H9 (cell line): ENCODE measurements around the gene TXLNB. TPM values are rescaled to one million over a fixed set of nuclear protein-coding genes. Genes with fewer than 3 reads are reported as not detected.
A peak's percentile ranks its signal among the peaks of the same experiment; 100 is the strongest.

Source experiments
- DNase-seq: peaks from one replicate; pipeline ENCODE4 v3.0.0-alpha.2; 2017
- H2AFZ ChIP-seq: one replicate; pipeline ENCODE4 v1.6.1; 2013; ENCODE audit warnings: mild to moderate bottlenecking, low read length, control low read depth, moderate library complexity
- H2AK5ac ChIP-seq: 2 replicates; pipeline ENCODE4 v1.6.1; 2013; ENCODE audit warnings: low read length, control low read depth, mixed read lengths; ENCODE audit not compliant: insufficient read length
- H2BK120ac ChIP-seq: one replicate; pipeline ENCODE4 v1.6.1; 2013; ENCODE audit warnings: low read depth, mild to moderate bottlenecking, low read length, control low read depth, inconsistent platforms; ENCODE audit not compliant: poor library complexity, severe bottlenecking
- H2BK12ac ChIP-seq: 2 replicates; pipeline ENCODE4 v1.6.1; 2013; ENCODE audit warnings: low read length, control low read depth, mixed read lengths, low read depth; ENCODE audit not compliant: insufficient read length
- H2BK15ac ChIP-seq: 2 replicates; pipeline ENCODE4 v1.6.1; 2013; ENCODE audit warnings: low read depth, low read length, control low read depth
- H2BK20ac ChIP-seq: one replicate; pipeline ENCODE4 v1.6.1; 2013; ENCODE audit warnings: low read depth, mild to moderate bottlenecking, low read length, control low read depth, inconsistent platforms; ENCODE audit not compliant: poor library complexity, severe bottlenecking
- H2BK5ac ChIP-seq: 2 replicates; pipeline ENCODE4 v1.6.1; 2013; ENCODE audit warnings: low read length, control low read depth, mixed read lengths; ENCODE audit not compliant: insufficient read length
- H3K14ac ChIP-seq: 2 replicates; pipeline ENCODE4 v1.6.1; 2013; ENCODE audit warnings: low read length, control low read depth; ENCODE audit not compliant: insufficient read depth
- H3K18ac ChIP-seq: 2 replicates; pipeline ENCODE4 v1.6.1; 2013; ENCODE audit warnings: low read depth, mild to moderate bottlenecking, mixed read lengths, low read length, control low read depth; ENCODE audit not compliant: insufficient read length
- H3K23ac ChIP-seq: 2 replicates; pipeline ENCODE4 v1.6.1; 2013; ENCODE audit warnings: low read length, control low read depth, mixed read lengths, low read depth; ENCODE audit not compliant: insufficient read length
- H3K23me2 ChIP-seq: 2 replicates; pipeline ENCODE4 v1.6.1; 2013; ENCODE audit warnings: low read depth, mild to moderate bottlenecking, mixed read lengths, low read length, control low read depth; ENCODE audit not compliant: insufficient read length, poor library complexity, severe bottlenecking
- H3K27ac ChIP-seq: 2 replicates; pipeline ENCODE4 v1.5.1; 2013; ENCODE audit warnings: low read length, control low read depth, mixed read lengths, low read depth; ENCODE audit not compliant: insufficient read length
- H3K27me3 ChIP-seq: 2 replicates; pipeline ENCODE4 v1.6.1; 2013; ENCODE audit warnings: low read length, control low read depth, inconsistent platforms; ENCODE audit not compliant: insufficient read depth
- H3K4ac ChIP-seq: 2 replicates; pipeline ENCODE4 v1.6.1; 2013; ENCODE audit warnings: low read depth, mild to moderate bottlenecking, control low read depth, inconsistent platforms, low read length, moderate library complexity
- H3K4me1 ChIP-seq: 2 replicates; pipeline ENCODE4 v1.6.1; 2013; ENCODE audit warnings: low read length, control low read depth, inconsistent platforms; ENCODE audit not compliant: insufficient read depth
- H3K4me2 ChIP-seq: 2 replicates; pipeline ENCODE4 v1.6.1; 2013; ENCODE audit warnings: low read length, control low read depth, mixed read lengths; ENCODE audit not compliant: insufficient read length, insufficient read depth
- H3K56ac ChIP-seq: 2 replicates; pipeline ENCODE4 v1.6.1; 2013; ENCODE audit warnings: low read depth, mild to moderate bottlenecking, mixed read lengths, low read length, control low read depth; ENCODE audit not compliant: insufficient read length
- H3K79me1 ChIP-seq: 2 replicates; pipeline ENCODE4 v1.6.1; 2013; ENCODE audit warnings: low read depth, mild to moderate bottlenecking, moderate library complexity, low read length, control low read depth, inconsistent platforms; ENCODE audit not compliant: insufficient read depth, poor library complexity, severe bottlenecking
- H3K79me2 ChIP-seq: 2 replicates; pipeline ENCODE4 v1.6.1; 2013; ENCODE audit warnings: low read length, control low read depth, inconsistent platforms; ENCODE audit not compliant: insufficient read depth
- H3K9ac ChIP-seq: 2 replicates; pipeline ENCODE4 v1.6.1; 2013; ENCODE audit warnings: low read length, control low read depth, mixed read lengths; ENCODE audit not compliant: insufficient read length; ENCODE audit errors: extremely low read depth
- H3K9me3 ChIP-seq: one replicate; pipeline ENCODE4 v1.6.1; 2013; ENCODE audit warnings: low read depth, low read length, inconsistent platforms; ENCODE audit not compliant: control insufficient read depth
- H3T11ph ChIP-seq: one replicate; pipeline ENCODE4 v1.6.1; 2013; ENCODE audit warnings: mild to moderate bottlenecking, low read length, control low read depth, inconsistent platforms
- H4K20me1 ChIP-seq: one replicate; pipeline ENCODE4 v1.6.1; 2013; ENCODE audit not compliant: control insufficient read depth, insufficient read length, insufficient read depth
- H4K5ac ChIP-seq: 2 replicates; pipeline ENCODE4 v1.6.1; 2013; ENCODE audit warnings: low read depth, mild to moderate bottlenecking, mixed read lengths, low read length, control low read depth; ENCODE audit not compliant: insufficient read length
- H4K8ac ChIP-seq: replicated peaks from 2 replicates; pipeline ENCODE4 v1.6.1; 2013; ENCODE audit warnings: low read length, control low read depth, mixed read lengths, low read depth; ENCODE audit not compliant: insufficient read length
- H4K91ac ChIP-seq: 2 replicates; pipeline ENCODE4 v1.6.1; 2013; ENCODE audit warnings: low read depth, mild to moderate bottlenecking, moderate library complexity, mixed read lengths, low read length, control low read depth; ENCODE audit not compliant: insufficient read length
- H3K27ac Mint-ChIP-seq, 3 experiments: 2 replicates in 2 of 3; 3 replicates in 1 of 3; pipeline ENCODE4 v1.8.0; 2020 to 2021; ENCODE audit warnings: mixed read lengths in 3 of 3, mild to moderate bottlenecking in 1 of 3, moderate library complexity in 1 of 3
- H3K27me3 Mint-ChIP-seq: 2 replicates; pipeline ENCODE4 v1.8.0; 2021; ENCODE audit warnings: low read depth, mild to moderate bottlenecking, moderate library complexity, mixed read lengths
- H3K36me3 Mint-ChIP-seq, 3 experiments: 2 replicates in 2 of 3; 3 replicates in 1 of 3; pipeline ENCODE4 v1.8.0; 2020 to 2021; ENCODE audit warnings: low read depth in 3 of 3, mixed read lengths in 3 of 3; ENCODE audit not compliant: insufficient read depth in 1 of 3
- H3K4me1 Mint-ChIP-seq, 2 experiments: 2 replicates each; pipeline ENCODE4 v1.8.0; 2020; ENCODE audit warnings: mixed read lengths in 2 of 2
- H3K4me3 Mint-ChIP-seq, 2 experiments: 2 replicates in 1 of 2; 3 replicates in 1 of 2; pipeline ENCODE4 v1.8.0; 2020 to 2021; ENCODE audit warnings: mild to moderate bottlenecking in 2 of 2, mixed read lengths in 2 of 2, moderate library complexity in 1 of 2
- H3K9me3 Mint-ChIP-seq, 2 experiments: 2 replicates in 1 of 2; 3 replicates in 1 of 2; pipeline ENCODE4 v1.8.0; 2020; ENCODE audit warnings: mild to moderate bottlenecking in 2 of 2, mixed read lengths in 2 of 2, moderate library complexity in 1 of 2
- CTCF ChIP-seq: fragments of 200-600 bp; sonication (generic); conservative IDR thresholded peaks from 3 replicates; pipeline ENCODE4 v1.8.0; 2021; ENCODE audit warnings: antibody characterized with exemption, mild to moderate bottlenecking
- WGBS: extraction: QIAGEN DNeasy Blood & Tissue Kit; methylation state at CpG from one replicate; pipeline ENCODE4 v1.1.7; 2013; ENCODE audit warnings: missing lambda C conversion rate, low lambda C conversion rate, mixed read lengths; ENCODE audit not compliant: insufficient read length; ENCODE audit errors: extremely low coverage; 5-methylcytosine and 5-hydroxymethylcytosine counted together
- total RNA-seq: library from RNA; stranded (reverse); gene quantifications from 2 replicates; pipeline ENCODE4 v1.2.1, GENCODE V29; 2021

TXLNB gene
- total RNA-seq, 1 experiment from 2014 or later = 0.04 TPM

GRCh38 chr6:139311831-139312230, 20.0 kb upstream of the TXLNB start:
- no peak for DNase-seq
- no peaks in the 10 kb centered on the region for H3K79me2 ChIP-seq
- H2BK120ac ChIP-seq = peak overlapping the region; percentile 80
- H3K23ac ChIP-seq = no peak overlapping the region
- no peak for TF ChIP-seq CTCF
- H3K27me3 ChIP-seq = no peaks in the 10 kb centered on the region
- Mint-ChIP-seq H3K36me3 (peaks cover 0 to 3% (median 0%) of the 10 kb centered on the region in 3 experiments; a peak in 1 of 7 replicates), H3K27me3 (no peaks in the 10 kb centered on the region), H3K27ac (peak overlapping the region; percentile 87 to 100 (median 91); a peak in 5 of 7 replicates), H3K9me3 (no peaks in the 10 kb centered on the region), H3K4me1 (peaks cover 61 to 64% of the 10 kb centered on the region in 2 experiments), H3K4me3 (no peak overlapping the region)
- no peaks in the 10 kb centered on the region for H3K79me1 ChIP-seq
- no peak overlapping the region for H3K9ac ChIP-seq
- no peak overlapping the region for H3K56ac ChIP-seq
- no peak overlapping the region for H2BK15ac ChIP-seq
- H4K91ac ChIP-seq = no peak overlapping the region
- peak overlapping the region; percentile 31; the same call in 1 of the 2 replicates for H3K14ac ChIP-seq
- WGBS = no CpG with 5 or more reads among the region's 2 CpGs
- no peak overlapping the region for H2BK5ac ChIP-seq
- H2AFZ ChIP-seq = no peak overlapping the region
- peaks cover 3% of the 10 kb centered on the region for H3K23me2 ChIP-seq
- peak overlapping the region; percentile 90 for H3T11ph ChIP-seq
- no peak overlapping the region; the same call in 1 of the 2 replicates for H3K4ac ChIP-seq
- no peak overlapping the region for H2BK12ac ChIP-seq
- H2AK5ac ChIP-seq = peak overlapping the region; percentile 38
- no peak overlapping the region for H4K8ac ChIP-seq
- H3K9me3 ChIP-seq = no peaks in the 10 kb centered on the region
- H3K27ac ChIP-seq = no peak overlapping the region
- no peak overlapping the region for H2BK20ac ChIP-seq
- H4K5ac ChIP-seq = no peak overlapping the region
- no peak overlapping the region for H3K4me2 ChIP-seq
- H3K4me1 ChIP-seq = peaks cover 8% of the 10 kb centered on the region; the same call in 1 of the 2 replicates
- H4K20me1 ChIP-seq = no peaks in the 10 kb centered on the region
- H3K18ac ChIP-seq = peak overlapping the region; percentile 87
